Dermis blood vessel endothelial cell (primary cell): ENCODE measurements around the gene FADS1. TPM values are rescaled to one million over a fixed set of nuclear protein-coding genes. Genes with fewer than 3 reads are reported as not detected.

ENCODE experiments used
- DNase-seq: peaks from one replicate; pipeline ENCODE4 v3.0.0; 2010
- total RNA-seq: library from RNA; depleted of rRNA; stranded (reverse); fragments of >200 nt; gene quantifications from 2 replicates; pipeline ENCODE4 v1.2.3, GENCODE V29; 2014

The FADS1 gene
- total RNA-seq, 1 donor from 2014 or later = 34.9 TPM

DNA sequence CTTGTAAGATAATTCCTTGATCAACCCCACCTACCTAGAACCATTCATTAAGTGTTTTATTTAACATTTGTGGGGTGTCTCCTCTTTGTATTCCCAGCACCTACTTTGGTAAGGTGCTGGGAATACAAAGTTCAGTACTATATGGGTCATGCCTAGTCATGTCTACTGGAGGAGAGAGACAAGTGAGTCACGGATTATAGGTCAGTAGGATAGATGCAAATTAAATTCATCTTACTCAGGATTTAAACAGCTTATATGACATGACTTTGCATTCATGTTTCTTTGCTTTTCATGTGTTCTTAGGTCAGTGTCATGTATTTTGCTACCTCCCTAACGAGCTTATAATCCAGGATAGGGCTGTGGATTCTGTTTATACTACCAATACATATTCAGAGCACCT, 3.4 kb upstream of the FADS1 start:
- DNase-seq = no peak

DNA sequence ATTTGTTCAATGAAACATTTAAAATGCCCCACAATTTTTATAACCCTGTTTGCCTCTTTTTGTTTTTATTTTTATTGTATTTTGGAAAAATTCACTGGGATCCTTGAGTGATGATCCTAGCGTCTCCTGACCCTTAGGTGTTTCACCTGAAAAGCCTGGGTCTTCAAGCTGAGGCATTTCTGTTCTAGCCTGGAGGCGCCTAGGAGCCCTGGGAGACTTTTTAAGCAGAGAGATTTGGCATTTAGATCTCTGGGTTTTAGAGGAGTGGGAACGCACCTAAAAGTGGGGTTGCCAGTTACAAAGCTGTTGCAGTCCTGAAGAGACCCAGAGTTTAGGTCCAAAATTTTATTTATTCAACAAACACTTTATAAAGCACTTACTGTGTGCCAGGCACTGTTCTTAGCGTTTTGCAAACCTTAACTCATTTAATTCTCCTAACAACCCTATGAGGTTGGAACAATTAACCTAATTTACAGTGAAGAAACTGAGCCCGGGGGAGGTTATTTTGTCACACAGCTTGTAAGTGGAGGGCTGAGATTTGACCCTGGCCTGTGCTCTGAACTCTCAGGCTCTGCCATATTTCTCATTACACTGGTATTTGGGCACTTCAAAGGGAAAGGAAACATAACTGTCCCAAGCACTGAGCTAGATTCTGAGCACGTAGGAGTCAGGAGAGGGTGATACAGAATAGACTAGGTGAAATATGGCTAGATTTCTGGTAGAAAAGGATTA, 834 bp upstream of the FADS1 start:
- no peak for DNase-seq

DNA sequence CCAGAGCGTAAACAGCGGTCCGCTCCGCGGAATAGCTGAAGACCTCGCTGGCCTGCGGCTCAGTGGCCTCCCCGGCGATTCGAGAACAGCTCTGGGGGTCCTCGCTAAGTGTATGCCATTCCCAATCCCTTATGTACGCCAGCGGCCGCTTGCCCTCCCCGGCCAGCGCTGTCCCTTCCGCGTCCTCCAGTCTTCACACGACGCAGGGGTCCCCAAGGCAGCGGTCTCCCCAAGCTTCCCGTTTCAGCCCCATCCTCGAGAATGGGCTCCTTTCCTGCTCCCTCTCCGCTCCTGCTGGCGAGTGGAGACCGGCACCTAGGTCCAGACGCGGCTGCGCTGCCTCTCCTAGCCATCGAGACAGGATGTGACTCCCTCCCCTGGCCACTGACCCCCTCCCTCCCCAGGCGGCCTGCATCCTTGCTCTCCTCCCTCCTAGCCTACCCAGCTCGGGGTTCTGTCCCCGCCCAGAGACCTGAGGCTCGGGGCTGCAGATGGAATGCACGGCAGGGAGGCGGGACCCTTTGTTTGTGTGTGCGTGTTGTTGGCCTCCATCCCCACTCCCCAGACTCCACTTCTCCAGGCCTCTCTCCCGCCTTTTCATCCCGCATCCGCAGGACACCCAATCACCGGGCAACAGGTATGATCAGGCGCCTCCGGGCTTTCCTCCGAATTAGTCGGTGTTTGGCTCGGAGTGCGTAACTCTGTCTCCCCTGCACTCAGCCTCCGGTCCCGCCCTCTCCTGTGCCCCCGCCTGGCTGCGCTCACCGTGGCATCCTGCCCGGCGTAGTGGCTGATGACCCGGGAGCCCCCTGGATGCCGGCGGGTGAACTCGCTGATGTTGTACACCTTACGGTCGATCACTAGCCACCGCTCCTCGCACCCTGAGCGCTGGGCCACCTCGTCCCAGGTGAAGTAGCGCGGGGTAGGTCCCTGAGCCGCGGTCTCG, 740 bp downstream of the FADS1 start:
- peak; percentile 83 for DNase-seq

DNA sequence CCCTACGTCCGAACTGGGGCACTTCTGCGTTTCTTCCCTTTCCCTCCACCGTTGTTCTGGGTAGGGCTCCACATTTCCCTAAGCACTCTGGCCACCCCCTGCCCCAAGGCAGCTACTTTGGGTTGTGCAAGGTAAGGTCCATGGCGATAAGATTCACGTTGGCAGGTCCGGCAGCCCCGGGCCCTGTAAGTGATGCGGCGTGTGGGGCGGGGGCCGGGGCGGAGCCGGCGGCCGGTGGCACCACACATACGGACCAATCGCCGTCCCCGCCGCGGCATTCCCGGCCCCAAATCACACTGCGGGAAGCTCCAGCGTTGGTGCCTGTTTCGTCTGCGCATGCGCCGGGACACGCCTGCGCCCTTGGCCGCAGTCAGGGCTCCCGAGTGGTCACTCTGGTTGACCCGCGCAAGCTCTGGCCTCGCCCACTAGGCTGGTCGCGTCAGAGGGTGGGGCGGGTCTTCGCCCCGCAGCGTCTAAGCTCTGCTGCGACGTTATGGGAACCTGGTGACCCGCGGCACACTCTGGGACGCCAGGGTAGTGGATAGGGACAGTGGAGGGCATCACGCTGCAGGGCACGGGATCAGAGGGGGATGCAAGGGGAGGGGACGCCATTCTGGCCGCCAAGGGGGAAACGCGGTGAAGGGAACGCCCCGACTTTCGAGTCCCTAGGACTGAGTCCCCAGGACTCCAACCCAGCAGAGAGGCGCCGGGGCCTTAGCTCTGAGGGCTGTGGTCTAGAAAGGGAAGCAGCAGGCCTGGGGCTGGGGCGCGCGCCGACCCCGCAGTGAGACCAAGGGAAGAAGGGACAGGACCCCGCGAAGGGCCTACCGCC, 1.6 kb downstream of the FADS1 start:
- peak; percentile 99 for DNase-seq

DNA sequence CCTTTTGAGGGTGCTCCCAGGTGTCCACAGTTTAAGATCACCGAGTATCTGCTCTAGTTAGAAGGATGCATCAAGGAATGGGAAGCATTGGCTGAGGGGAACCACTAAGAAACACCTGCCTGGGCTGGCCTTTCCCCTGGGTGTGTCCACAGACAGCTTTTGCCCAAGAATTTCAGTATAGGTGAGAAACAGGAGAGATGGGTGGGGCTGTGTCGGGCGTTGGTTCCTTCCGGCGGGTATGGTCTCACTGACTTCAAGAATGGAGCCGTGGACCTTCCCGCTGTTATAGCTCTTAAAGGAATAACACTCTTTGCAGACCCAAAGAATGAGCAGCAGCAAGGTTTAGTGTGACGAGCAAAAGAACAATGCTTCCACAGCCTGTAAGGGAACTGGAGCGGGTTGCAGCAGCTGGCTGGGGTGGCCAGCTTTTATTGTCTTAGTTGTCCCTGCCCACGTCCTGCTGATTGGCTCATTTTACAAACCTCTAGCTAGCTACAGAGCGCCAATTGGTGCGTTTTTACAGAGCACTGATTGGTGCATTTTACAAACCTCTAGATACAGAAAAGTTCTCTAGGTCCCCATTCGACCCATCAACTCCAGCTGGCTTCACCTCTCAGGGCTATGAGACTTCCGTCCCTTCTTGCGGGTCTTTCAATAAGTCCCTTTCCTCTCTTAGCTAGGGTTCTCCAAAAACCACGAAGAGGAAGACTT, 2.4 kb downstream of the FADS1 start:
- peak; percentile 69 for DNase-seq

DNA sequence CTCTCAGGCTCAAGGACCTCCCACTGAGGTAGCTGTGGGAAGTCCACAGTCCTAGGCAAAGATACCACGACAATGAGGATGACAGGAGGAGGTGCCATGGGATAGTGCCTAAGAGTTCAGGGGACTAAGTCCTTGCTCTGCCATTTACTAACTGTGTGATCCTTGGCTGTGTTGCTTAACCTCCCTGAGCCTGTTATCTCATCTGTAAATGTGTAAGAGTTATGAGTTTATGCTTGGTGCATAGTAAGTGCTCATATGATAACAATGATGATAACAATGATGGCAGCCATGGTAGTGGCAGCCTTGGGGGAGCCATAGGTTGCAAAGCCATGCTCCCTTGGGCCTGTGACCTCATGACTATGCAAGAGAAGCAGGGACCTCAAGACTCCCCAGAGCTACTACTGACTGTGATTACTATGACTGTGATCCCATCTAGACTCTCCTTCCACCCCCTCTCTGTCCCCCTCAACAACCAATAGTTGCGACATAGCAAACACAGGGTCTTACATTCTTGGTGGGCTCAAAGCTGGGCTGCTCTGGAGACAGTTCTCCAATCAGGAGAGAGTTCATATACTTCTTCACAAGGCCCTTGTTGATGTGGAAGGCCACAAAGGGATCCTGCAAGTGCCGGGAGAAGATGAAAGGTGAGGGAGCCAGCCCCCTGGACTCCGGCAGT, 3.9 kb downstream of the FADS1 start:
- no peak for DNase-seq

DNA sequence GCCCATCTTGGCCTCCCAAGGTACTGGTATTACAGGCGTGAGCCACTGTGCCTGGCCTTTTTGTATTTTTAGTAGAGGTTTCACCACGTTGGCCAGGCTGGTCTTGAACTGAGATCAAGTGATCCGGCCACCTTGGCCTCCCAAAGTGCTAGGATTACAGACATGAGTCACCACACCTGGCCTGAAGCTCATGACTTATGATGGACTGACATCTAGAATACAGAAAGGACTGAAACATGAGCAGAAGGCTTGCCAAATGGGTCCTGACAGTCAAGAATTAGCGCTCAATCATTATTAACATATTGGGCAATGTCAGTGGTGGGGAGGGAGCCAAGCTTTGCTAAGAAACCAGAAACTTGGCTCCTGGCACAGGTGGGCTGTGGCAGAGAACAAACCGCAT, 5.0 kb downstream of the FADS1 start:
- no peak for DNase-seq

DNA sequence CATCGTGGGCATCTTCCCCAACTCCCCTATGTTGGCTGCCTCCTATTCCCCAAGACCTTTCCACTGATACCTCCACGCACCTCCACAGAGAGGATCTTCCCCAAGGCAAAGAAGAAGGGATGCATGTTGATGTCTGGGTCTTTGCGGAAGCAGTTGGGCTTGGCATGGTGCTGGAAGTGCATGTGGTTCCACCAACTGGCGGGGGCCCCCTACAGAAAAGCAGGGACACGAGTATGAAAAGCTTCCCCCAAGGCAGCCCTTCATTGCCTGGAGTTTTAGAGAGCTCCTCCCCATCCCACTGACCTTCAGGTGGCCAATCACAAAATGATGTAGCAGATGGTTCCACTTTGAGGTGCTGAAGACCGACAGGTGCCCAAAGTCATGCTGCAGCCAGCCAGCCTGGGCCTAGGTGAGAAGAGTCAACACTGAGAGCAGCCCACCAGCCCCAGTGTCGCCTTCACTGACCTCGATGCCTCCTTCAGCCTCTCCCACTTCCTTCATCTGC, 6.1 kb downstream of the FADS1 start:
- DNase-seq = no peak

DNA sequence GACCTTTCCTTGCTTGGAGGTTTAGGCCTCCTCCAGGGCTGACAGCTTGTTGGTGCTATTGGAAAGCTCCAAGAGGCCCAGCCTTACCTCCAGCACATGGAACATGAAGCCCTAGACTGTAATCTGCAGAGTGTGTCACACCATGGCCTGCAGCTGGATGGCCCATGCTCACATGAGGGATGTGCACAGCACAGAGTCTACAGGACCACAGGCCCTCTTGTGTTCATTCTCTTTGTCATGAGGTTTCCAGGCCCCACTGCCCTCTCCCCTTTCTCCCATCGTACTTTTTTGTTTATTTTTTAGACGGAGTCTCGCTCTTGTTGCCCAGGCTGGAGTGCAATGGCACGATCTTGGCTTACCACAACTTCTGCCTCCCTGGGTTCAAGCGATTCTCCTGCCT, 10.0 kb downstream of the FADS1 start:
- no peak for DNase-seq

DNA sequence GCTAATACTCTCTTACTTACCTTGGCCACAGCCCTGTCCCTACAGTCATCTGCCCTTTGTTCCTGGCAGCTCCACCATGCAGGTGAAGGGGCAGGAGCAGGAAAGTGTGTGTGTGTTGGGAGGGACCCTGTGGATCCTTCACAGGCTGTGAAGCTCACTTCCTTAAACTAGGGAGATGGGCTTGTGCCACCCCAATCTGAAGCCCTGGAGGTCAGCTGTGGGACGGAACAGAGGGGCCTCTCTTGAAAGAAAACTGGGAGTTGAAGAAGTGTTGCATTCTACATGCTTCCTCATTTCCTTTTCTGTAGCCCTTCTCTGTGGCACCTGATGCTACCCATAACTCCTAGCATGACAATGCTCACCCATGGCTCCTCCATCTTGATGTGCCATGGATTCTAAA, 11.7 kb downstream of the FADS1 start:
- no peak for DNase-seq

DNA sequence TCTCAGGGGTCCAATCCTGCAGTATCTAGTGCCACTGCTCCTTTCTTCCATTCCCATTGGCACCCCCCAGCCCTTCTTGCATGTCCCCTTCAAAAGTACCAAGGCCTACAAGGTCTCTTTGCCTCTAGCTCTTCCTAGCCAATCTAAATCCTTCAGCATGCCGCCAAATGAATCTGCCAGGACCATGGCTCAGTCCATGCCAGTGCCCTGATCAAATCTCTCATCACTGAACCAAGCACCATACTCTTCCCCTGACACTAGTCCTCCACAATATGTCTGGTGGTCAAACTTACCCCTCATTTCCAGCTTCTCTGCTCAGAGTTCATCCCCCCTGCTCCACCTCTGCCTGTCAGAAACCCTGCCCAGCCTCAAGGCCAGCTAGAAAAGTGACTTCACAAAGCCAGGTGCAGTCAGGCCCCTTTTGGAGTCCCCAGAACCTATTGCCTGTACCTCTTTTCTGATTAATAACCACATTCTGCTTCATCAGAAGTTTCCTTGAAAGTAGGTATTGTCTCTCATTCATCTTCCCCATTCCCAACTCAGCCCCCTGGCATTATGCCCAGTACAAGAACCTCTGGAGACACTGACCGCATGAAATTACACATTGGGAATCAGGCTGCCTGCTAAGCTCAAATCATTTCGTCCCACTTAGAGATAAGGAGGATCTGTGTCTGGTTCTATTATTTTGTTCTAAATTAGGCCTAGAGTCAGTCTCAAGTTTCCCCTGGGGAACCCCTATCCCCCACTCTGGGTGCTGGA, 12.7 kb downstream of the FADS1 start:
- peak; percentile 32 for DNase-seq

DNA sequence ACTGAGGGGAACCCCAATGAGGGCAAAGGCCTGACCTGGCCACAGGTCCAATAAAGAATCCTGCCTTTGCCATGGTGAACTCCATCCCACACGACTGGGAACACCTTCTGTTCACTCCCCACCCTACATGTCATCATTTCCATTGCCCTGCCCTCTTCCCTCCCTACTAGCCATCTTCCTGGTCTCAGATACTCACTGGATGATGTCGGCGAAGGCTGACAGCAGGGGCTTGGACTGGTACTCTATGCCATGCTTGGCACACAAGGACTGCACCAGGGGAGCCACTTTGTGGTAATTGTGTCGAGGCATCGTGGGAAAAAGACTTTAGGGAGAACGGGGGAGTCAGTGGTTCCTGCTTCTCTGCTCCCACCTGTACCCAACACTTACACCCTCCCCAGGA, 14.2 kb downstream of the FADS1 start:
- no peak for DNase-seq

DNA sequence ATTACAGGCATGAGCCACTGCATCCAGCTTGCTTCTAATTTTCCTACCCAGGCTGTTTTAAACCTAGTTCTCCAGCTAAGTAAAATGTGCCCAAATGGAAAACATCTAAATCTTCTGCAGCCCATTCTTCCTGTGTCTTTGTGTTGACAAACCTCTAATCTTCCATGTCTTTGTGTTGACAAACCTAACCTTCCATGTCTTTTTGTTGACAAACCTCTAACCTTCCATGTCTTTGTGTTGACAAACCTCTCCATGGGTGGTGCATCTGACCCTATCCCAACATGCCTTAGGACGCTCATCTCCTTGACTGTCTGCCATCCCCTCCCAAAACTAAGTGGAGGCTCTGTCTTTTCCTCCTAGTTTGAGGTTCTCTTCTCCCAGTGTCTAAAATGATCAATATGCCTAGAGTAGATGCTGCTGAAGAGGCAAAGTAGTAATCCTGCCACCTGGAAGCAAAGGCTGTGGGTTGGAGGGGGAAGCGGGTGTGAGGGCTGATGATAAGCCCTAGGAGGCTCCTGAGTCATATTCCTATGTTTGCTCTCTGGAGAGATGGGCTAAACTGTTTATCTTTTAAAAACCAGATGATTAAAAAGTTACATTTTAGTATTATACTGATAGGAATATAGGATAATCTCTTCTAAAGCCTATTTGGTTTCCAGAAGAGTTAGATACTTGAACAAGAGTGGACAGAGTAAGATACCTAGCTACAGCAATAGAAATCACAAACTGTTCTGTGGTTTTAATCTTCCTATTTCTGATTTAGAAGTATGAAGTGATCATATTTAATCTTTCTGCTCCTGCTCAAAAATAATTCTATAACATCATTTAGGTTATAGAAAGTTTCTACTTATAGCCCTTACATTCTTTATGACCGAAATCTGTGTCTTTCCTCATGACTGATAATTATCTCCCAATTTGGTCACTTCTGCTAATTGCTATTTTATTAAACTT, 16.2 kb downstream of the FADS1 start:
- DNase-seq = no peak

DNA sequence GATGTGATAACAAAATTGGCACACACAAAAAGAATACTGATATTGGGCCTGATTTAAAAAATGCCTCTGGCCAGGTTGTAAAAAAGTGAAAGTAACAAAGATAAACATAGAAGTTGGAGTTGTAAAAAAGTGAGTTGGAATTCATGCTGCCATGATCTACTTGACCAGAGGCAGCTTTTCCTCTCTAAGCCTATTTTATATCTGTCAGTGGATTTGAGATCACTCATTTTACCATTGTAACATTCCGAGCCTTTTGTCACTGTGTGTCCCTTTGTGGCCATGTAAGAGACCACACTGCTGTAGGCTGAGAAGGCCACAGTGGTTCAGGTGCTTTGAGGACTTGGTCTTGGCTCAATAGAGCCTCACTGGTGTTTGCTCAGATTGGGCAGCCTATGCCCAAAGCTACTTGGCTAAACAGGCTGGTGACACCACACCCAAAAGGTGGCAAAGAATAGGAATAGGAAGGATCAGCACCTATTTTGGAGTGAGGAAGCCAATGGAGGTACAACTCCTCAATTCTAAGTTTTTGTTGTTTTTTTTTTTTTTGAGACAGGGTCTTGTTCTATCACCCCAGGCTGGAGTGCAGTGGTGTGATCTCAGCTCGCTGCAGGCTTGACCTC, 17.0 kb downstream of the FADS1 start:
- no peak for DNase-seq

DNA sequence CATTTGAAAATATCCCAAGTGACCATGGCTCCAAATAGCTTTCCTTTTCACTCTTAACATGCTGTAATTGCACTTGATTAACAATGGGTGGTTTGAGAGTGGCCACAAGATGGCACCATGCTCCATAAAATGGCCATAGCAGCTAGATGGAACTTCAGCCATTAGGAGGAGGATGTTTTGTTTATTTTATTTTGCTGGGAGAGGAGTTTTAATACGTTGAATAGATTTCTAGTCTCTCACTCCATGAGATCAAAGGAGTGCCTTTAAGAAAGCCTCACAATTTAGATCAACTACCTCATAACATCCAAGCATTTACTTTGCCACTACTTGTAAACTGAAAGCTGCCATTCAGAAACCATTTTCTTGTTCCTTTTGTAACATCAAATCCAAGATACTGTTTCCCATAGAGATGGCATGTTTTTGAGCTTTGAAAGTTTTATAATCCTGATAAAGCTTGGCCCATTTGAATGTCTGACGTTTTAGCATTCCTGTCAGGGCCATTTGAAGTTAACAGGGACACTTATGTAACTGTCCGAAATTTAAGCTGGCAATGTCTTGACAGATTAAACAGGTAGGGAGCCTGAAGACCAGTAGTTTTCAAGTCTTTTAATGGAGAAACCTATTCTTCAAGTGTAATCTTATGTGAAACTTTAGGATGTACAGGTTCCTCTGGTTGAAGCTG, 19.4 kb downstream of the FADS1 start:
- DNase-seq = peak; percentile 94

DNA sequence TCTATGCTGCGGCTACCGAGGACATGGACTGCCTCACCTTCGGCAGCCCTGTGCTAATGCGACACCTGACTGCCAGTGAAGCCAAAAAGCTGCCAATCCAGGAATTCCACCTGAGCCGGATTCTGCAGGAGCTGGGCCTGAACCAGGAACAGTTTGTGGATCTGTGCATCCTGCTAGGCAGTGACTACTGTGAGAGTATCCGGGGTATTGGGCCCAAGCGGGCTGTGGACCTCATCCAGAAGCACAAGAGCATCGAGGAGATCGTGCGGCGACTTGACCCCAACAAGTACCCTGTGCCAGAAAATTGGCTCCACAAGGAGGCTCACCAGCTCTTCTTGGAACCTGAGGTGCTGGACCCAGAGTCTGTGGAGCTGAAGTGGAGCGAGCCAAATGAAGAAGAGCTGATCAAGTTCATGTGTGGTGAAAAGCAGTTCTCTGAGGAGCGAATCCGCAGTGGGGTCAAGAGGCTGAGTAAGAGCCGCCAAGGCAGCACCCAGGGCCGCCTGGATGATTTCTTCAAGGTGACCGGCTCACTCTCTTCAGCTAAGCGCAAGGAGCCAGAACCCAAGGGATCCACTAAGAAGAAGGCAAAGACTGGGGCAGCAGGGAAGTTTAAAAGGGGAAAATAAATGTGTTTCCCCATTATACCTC, 20.8 kb downstream of the FADS1 start:
- no peak for DNase-seq

DNA sequence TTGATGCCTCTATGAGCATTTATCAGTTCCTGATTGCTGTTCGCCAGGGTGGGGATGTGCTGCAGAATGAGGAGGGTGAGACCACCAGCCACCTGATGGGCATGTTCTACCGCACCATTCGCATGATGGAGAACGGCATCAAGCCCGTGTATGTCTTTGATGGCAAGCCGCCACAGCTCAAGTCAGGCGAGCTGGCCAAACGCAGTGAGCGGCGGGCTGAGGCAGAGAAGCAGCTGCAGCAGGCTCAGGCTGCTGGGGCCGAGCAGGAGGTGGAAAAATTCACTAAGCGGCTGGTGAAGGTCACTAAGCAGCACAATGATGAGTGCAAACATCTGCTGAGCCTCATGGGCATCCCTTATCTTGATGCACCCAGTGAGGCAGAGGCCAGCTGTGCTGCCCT, 21.3 kb downstream of the FADS1 start:
- no peak for DNase-seq

DNA sequence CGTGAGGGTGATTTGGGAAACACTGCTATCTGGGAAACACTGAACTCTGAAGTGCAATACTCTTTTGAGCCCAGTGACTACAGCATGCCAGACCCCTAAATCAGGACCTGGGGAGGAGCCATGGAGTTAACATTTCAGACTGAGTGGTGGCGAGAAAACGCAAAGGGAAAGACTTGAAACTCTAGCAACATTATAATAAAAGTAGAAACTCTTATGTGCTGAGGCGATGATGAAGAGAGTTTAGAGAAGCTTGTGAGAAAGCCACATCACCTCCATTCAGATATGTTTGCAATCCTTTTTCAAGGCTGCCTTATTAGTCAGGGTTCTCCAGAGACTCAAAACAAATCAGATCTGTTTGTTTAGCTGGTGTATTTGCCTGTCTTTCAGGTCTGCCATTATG, 22.2 kb downstream of the FADS1 start:
- no peak for DNase-seq
